ENCODE results near the gene CABCOCO1.

- TF ChIP-seq POLR2AphosphoS5 (IDR thresholded peaks at IDR 0.05; ENCODE audit: low read depth, low read length) (no peak), TAF1 (IDR thresholded peaks at IDR 0.05; ENCODE audit: borderline replicate concordance, insufficient read depth, low read length) (no peak)
Observed at GRCh38 chr10:61627266-61627665, 35.5 kb upstream of the CABCOCO1 start.

Measured in PFSK-1 (cell line).